M059J (cell line): ENCODE data around the gene CDK5RAP3. TPM values are rescaled to one million over a fixed set of nuclear protein-coding genes. Genes with fewer than 3 reads are reported as not detected.
"Not testable (repeated sequence)": the region's sequence is repeated elsewhere in the genome, so short reads cannot be mapped to it uniquely, and the experiment has no call there.

ENCODE experiments used
- DNase-seq: peaks from one replicate; pipeline ENCODE4 v3.0.0-alpha.2; 2012; ENCODE audit warnings: low read depth
- total RNA-seq: library from RNA; depleted of rRNA; stranded (reverse); fragments of >200 nt; shearing (Covaris generic); gene quantifications from 2 replicates; pipeline ENCODE4 v1.2.3, GENCODE V29; 2014

CDK5RAP3 gene
- total RNA-seq, 1 experiment from 2014 or later, result 60.4 TPM

DNA sequence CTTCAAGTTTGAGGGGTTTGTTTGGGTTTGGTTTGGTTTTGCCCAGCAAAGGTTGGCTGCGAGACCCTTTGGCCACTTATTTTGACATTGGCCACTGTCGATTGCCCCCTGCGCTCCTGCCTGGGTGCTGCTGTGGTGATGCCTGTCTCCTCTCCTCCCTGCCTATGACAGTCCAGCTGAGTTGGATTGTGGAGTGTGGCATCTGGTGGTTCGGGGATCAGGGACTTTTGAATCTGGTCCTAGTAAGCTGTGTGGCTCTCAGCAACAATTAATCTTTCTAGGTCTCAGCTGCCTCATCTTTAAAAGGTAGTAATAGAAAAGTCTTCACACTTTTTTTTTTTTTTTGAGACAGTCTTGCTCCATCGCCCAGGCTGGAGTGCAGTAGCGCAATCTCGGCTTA lies 27.1 kb downstream of the CDK5RAP3 start:
- no peak for DNase-seq

DNA sequence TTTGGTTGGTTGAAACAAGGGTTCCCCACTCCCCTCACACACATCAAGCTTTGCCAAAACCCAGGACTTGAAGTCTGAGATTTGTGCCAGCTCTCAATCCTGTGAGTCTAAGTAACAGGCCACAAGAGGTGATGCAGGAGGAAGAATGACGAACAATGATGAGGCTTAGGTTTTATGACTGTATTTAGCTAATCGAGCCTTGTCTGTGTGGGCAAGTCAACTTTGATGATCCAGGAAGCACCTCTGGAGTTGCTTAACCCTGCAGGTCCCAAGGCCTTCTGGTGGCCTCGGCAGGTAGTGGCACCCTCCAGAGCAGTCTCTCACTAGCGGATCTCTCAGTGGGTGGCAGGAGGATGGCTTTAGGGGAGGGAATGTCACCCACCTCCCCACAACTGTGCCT lies 28.7 kb downstream of the CDK5RAP3 start:
- DNase-seq, result peak; percentile 78

DNA sequence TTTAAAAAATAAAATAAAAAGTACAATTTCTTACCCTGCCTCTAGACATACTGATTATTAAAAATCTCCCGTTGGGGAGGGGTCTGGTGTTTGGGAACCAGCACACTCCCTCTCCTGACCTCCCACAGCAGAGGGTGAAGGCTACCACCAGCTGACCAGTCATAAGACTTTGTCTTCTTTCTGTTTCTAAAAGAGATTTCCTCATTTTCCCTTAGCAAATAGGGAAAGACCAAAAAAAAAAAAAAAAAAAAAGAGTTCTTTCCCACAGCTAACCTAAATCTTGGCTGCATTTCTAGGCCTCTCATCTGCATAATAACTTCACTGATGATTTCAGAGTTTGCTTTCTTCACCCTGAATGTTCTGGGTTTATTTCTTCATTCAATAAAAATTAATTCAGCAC lies 30.3 kb downstream of the CDK5RAP3 start:
- no peak for DNase-seq

- DNase-seq, result not testable (repeated sequence)
Observed at GRCh38 chr17:48001657-48002056, 30.7 kb downstream of the CDK5RAP3 start.

GRCh38 chr17:48002266-48002915 lies 31.5 kb downstream of the CDK5RAP3 start:
- peak; percentile 92 for DNase-seq

DNA sequence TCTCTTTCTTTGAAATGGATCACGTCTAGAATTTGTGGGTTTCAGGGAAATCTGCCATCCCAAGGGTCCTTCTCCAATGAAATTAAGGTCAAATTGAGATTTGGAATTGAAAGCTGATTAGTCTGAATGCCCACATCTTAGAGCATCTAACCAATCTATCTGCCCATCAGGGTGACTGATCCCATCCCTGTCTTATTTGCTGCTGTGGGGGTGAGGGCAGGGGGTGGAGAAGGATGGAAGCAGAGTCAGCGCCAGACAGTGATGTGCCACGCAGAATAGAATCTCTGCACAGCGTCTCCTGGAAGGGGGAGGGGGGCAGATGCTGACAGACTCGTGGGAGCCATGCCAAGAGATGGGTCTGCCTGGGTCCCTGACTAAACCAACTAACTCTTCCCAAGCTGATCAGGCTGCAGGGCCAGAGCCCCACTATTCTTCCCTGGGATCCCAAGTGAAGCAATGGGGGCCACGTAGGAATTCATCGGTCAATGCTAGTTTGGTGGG lies 32.1 kb downstream of the CDK5RAP3 start:
- DNase-seq, result peak; percentile 65

GRCh38 chr17:48003417-48004151 lies 32.7 kb downstream of the CDK5RAP3 start:
- no peak for DNase-seq

DNA sequence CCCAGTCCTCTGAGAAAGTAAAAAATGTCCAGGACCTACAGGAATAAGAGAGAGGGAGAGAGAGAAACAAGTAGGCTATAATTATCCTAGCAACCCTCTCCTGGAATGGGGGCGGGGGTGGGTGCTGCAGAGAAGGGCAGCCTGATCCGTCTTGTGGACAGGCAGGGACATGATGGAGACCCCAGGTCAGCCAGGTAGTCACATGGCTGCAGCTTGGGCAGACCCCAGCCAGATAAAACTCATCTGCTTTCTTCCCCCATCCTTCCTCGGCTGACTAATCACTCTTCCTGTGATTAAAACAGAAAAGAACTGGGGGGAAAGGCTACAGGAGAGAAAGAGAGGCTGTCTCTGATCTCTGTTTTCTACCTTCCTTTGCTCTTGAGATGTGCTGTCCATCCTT lies 34.1 kb downstream of the CDK5RAP3 start:
- no peak for DNase-seq

GRCh38 chr17:48006936-48007709 lies 36.2 kb downstream of the CDK5RAP3 start:
- DNase-seq, result no peak

DNA sequence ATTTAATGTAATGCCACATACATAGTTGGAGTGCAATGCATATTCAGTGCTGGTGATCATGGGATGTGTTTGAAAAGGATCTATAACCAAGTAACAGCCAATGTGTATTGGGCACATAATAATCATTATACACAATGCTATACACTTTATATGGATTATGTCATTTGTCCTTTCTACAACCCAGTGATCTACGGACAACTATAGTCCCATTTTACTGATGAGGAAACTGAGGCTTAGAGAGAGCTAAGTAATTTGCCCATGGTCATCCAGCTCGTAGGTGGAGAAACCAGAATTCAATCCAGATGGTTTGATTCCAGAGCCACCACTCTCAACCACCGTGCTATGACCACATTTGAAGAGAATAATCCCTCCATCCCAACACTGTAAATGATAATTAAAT lies 39.3 kb downstream of the CDK5RAP3 start:
- no peak for DNase-seq

GRCh38 chr17:48011405-48012150 lies 40.7 kb downstream of the CDK5RAP3 start:
- peak; percentile 64 for DNase-seq

DNA sequence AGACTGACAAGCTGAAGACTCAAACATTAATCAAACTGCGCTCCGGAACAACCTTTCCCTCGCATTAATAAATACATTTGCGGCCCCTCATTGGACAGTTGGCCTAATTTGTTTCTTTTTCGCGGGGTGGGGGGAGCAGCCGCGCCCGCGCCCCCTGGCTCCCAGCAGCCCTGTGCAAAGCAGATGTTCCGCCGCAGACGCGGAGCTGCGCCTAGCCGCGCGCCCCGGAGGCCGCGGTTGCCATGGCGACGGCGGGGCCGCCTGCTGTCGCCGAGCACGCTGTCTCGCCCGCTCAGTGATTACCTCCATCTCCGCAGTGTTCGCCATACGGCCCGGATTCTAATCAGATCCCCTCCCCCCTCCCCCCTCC lies 41.2 kb downstream of the CDK5RAP3 start:
- no peak for DNase-seq

GRCh38 chr17:48012654-48013053 lies 41.7 kb downstream of the CDK5RAP3 start:
- no peak for DNase-seq

DNA sequence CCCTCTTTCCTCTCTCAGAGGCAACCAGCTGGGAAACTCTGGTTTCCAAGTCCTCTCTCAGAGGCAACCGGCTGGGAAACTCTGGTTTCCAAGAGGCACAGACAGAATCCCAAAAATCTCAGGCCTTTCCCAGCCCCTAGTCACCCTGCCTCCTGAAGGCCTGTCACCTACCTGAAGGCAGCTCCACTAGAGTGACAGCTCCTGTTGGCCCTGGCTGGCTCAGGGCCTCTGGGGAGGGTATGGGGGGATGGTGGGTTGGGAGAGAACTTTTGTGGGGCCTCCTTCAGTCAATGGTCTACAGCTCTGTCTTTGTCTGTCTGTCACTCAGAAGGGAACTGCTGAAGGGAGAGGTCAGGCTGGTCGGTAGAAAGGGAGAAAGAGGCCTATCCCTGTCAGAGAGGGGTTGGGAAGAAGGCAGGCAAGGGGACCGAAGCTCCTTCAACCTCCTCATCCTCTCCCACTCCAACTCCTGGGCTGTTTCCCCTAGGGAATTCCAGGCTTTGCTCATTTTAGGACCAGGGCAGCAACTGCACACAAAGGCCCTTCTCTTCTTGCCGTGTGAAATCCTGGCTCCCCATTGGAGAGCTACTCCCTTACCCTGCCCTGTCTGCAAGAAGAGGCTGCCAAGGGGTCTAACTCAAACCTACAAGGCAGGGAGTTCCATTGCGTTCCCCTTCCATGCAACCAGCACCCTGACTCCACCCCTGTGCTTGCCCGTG lies 43.1 kb downstream of the CDK5RAP3 start:
- no peak for DNase-seq

- DNase-seq, result no peak
Observed at GRCh38 chr17:48014595-48015111, 43.7 kb downstream of the CDK5RAP3 start.

GRCh38 chr17:48016112-48016511 lies 45.2 kb downstream of the CDK5RAP3 start:
- peak; percentile 78 for DNase-seq

DNA sequence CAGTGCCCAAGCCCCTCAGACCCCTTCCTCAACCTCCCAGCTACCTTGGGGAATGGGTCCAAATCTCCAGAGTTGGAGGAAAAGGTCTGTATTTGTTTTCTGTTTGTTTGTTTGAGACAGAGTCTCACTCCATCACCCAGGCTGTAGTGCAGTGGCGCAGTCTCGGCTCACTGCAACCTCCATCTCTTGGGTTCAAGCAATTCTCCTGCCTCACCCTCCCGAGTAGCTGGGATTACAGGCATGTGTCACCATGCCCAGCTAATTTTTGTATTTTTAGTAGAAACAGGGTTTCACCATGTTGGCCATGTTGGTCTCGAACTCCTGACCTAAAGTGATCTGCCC lies 46.9 kb downstream of the CDK5RAP3 start:
- DNase-seq, result not testable (repeated sequence)

- no peak for DNase-seq
Observed at GRCh38 chr17:48021934-48022333, 51.0 kb downstream of the CDK5RAP3 start.

DNA sequence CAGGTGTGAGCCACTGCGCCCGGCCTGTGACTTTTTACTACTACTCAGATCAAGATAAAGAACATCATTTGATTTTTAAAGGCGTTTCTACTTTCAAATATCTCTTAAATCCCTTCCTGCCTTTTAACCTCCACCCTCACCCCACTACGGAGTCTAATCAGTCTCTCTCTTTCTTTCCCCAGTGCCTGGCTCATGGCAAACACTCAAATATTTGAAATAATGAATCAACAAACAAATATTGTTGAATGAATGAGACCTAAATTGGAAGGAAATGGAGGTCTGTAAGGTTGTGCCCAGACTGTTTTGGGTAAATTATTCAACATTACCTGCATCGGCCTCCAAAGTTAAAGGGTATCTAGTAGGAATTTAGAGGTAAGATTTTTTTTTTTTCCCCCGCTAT lies 52.0 kb downstream of the CDK5RAP3 start:
- DNase-seq, result peak; percentile 23

DNA sequence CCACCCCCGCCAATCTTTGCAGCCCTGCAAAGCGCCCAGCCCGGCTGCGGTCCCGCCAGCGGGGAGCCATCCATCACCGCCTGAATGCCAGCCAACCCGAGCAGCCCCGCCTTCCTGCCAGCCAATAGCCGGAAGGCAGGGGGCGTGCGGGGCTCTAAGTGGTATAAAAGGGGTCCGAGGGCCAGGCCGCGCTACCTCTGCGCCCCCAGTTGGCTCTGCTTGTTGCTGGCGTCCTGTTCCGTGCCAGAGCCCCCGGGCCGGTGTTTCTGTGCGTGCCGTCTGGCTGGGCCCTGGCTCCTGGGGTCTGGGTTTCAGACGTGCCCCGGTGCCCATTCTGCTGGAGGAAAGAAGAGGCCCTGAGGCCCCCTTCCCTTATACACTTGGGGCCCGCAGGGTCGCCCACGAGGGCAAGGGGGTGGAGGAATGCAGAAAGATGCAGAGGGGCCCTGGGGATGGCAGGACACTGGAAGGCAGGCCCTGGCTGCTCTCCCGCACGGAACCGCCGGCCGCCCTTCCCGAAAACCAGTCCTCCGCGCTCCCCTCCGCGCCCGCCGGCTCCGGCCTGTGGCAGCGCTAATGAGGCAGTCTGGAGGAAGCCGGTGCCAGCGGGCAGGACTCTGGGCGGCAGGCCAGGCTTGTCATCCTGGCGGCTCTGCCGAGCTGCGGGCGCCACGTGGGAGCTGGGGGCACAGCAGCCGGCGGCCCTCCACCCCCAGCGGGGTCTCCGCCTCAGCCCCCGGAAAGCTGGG lies 52.7 kb downstream of the CDK5RAP3 start:
- DNase-seq, result peak; percentile 91
